HUES64 (cell line): ENCODE results near the gene HECTD4.
"Not testable (repeated sequence)": the region's sequence is repeated elsewhere in the genome, so short reads cannot be mapped to it uniquely, and the experiment has no call there.

ENCODE experiments used
- H3K27ac ChIP-seq: 2 replicates; pipeline ENCODE4 v1.7.0; 2013; ENCODE audit warnings: low read depth, low read length, inconsistent platforms
- H3K27me3 ChIP-seq: 2 replicates; pipeline ENCODE4 v1.6.1; 2013; ENCODE audit warnings: mild to moderate bottlenecking, low read length; ENCODE audit not compliant: insufficient read depth
- H3K36me3 ChIP-seq: 2 replicates; pipeline ENCODE4 v1.6.1; 2013; ENCODE audit warnings: mild to moderate bottlenecking, low read length; ENCODE audit not compliant: insufficient read depth
- H3K4me1 ChIP-seq: 2 replicates; pipeline ENCODE4 v1.6.1; 2013; ENCODE audit warnings: mild to moderate bottlenecking, low read length, moderate library complexity; ENCODE audit not compliant: insufficient read depth
- H3K4me3 ChIP-seq: 2 replicates; pipeline ENCODE4 v1.5.1; 2013; ENCODE audit warnings: mild to moderate bottlenecking, low read length, moderate library complexity
- H3K9ac ChIP-seq: 2 replicates; pipeline ENCODE4 v1.6.1; 2013; ENCODE audit warnings: mild to moderate bottlenecking, low read depth, low read length
- H3K9me3 ChIP-seq: 2 replicates; pipeline ENCODE4 v1.6.1; 2013; ENCODE audit warnings: low read depth, low read length; ENCODE audit not compliant: insufficient read depth
- whole genome bisulfite sequencing: fragments of 150-250, 120-280 bp; methylation state at CpG from one replicate; pipeline ENCODE4 v1.1.7; 2013; ENCODE audit warnings: missing lambda C conversion rate; 5-methylcytosine and 5-hydroxymethylcytosine counted together

The HECTD4 gene

DNA sequence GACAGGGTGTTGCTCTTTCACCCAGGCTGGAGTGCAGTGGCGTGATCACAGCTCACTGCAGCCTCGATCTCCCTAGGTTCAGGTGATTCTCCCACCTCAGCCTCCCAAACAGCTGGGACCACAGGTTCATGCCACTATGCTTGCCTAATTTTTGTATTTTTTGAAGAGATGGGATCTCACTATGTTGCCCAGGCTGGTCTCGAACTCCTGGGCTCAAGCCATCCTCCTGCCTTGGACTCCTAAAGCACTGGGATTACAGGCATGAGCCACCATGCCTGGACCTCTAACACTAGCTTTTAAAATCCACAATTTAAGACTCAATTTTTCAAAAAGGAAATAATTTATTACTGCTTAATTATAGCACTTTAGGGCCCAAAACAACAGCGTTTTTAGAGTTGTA is 149.0 kb downstream of the HECTD4 start:
- Histone ChIP-seq H3K9ac (no peak overlapping the region), H3K9me3 (no peaks in the 10 kb centered on the region), H3K27me3 (no peaks in the 10 kb centered on the region), H3K27ac (no peak overlapping the region), H3K4me3 (no peak overlapping the region), H3K4me1 (no peaks in the 10 kb centered on the region), H3K36me3 (peaks cover 86% of the 10 kb centered on the region)
- whole genome bisulfite sequencing, result 96% methylated on average over 4 of the region's 4 CpGs

DNA sequence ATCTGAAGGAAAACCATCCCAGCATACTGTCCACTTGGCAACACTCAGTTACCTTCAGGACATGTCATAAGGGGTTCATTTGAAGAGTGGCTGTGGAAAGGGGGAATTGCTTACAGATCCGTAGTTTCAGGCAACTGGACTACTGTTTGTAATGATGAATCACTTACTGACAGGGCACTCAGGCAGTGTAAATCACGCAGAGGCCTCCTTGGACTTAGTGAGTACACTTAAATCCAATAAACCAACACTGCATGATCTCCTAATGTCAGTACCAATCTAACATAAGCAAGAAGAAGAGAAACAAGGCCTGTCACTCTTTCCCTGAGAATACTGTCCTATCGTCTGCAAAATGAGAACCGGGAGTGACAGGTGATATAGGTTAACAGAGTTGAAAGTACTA is 152.1 kb downstream of the HECTD4 start:
- Histone ChIP-seq H3K27ac (no peak overlapping the region), H3K4me1 (no peaks in the 10 kb centered on the region), H3K9me3 (no peaks in the 10 kb centered on the region), H3K9ac (no peak overlapping the region), H3K27me3 (no peaks in the 10 kb centered on the region), H3K36me3 (peaks cover 82% of the 10 kb centered on the region), H3K4me3 (no peak overlapping the region)
- WGBS, result 96% methylated on average over 4 of the region's 4 CpGs

DNA sequence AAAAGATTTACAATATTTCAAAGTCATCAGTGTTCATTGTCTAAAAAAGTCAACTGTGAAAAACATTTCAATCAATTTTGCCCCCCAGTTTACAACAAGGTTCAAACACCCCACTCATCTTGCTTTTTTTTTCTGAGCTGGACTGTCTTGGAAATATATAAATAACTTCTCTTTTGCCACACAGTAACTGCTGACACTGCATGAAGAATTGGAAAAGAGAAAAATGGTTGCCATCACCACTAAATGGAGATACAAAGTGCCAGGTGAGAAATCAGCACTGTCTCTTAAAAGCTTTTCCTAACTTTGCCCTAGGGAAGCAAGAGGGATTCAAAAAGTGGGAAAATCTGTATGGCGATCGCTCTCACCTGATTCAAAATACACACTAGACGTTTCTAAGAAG is 155.5 kb downstream of the HECTD4 start:
- WGBS, result 96% methylated on average over 3 of the region's 3 CpGs
- Histone ChIP-seq H3K9ac (no peak overlapping the region), H3K4me1 (no peaks in the 10 kb centered on the region), H3K27me3 (no peaks in the 10 kb centered on the region), H3K36me3 (peaks cover 70% of the 10 kb centered on the region), H3K27ac (no peak overlapping the region), H3K9me3 (no peaks in the 10 kb centered on the region), H3K4me3 (no peak overlapping the region)

DNA sequence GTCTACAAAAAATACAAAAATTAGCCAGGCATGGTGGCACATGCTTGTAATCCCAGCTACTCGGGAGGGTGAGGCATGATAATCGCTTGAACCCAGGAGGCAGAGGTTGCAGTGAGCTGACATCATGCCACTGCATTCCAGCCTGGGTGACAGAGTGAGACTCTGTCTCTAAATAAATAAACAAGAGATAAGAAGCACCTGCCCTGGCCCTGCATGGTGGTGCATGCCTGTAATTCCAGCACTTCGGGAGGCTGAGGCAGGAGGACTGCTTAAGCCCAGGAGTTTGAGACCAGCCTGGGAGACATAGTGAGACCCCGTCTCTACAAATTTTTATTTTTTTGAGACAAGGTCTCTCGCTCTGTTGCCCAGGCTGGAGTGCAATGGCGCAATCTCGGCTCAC is 161.6 kb downstream of the HECTD4 start:
- not testable (repeated sequence) for H3K9ac ChIP-seq, H3K4me3 ChIP-seq, H3K27ac ChIP-seq, H3K27me3 ChIP-seq, H3K9me3 ChIP-seq, H3K4me1 ChIP-seq
- 92% methylated on average over 7 of the region's 7 CpGs for WGBS
- peaks cover 27% of the 10 kb centered on the region for H3K36me3 ChIP-seq

DNA sequence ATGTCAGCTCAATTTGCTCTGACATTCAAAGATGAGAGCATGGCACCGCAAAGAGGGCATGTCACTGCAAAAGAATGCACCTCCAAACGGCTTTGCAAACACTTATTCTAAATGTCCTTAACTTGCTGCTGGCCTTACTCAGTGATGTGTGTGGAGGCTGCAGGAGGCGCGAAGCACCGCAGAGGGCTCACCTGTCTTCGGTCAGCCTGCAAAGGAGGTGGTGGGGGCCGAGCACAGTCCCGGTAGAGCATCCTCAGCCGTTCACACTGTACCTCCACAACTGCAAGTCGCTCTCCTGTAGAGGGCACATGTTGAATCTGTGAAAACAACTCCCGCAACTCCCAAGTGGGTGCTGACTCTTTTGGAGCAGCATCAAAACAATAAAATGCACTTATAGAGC is 163.0 kb downstream of the HECTD4 start:
- H3K27me3 ChIP-seq, result no peaks in the 10 kb centered on the region
- no peaks in the 10 kb centered on the region for H3K9me3 ChIP-seq
- no peak overlapping the region for H3K9ac ChIP-seq
- 87% methylated on average over 11 of the region's 11 CpGs for WGBS
- no peak overlapping the region for H3K27ac ChIP-seq
- H3K4me1 ChIP-seq, result no peaks in the 10 kb centered on the region
- no peak overlapping the region for H3K4me3 ChIP-seq
- peaks cover 29% of the 10 kb centered on the region for H3K36me3 ChIP-seq

DNA sequence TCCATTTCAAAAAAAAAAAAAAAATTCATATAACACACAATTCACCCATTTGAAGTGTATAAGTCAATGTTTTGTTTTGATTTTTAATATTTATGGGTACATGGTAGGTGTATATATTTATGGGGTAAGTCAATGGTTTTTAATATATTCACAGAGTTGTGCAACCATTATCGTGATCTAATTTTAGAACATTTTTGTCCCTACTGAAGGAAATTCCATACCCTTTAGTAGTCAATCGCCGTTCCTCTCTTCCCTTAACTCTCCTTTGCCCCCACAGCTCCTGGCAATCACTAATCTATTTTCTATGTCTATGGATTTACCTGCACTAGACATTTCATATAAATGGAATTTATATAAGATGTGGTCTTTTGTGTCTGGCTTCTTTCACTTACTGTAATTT is 164.1 kb downstream of the HECTD4 start:
- Histone ChIP-seq H3K27ac (no peak overlapping the region), H3K27me3 (no peaks in the 10 kb centered on the region), H3K4me1 (no peaks in the 10 kb centered on the region), H3K36me3 (peaks cover 30% of the 10 kb centered on the region), H3K4me3 (no peak overlapping the region), H3K9ac (no peak overlapping the region), H3K9me3 (no peaks in the 10 kb centered on the region)
- 94% methylated on average over 3 of the region's 3 CpGs for WGBS

DNA sequence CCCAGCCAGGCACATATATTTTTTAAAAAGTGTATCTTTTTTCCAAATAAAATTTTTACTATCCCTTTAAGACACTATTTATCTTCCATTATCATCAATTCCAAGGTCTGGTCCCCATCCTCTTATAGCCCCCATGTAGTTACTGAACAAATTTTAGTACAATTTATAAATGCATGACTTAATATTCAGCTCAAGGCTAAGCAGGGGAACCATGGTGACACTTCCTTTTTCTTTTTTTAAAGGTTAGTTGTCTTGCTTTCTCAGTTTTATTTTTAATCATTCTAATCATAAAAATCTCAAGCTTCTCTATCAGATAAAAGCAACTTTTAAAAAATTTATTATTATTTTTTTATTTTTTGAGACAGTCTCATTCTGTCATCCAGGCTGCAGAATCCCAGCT is 164.6 kb downstream of the HECTD4 start:
- no peaks in the 10 kb centered on the region for H3K9me3 ChIP-seq
- no peaks in the 10 kb centered on the region for H3K27me3 ChIP-seq
- no peak overlapping the region for H3K27ac ChIP-seq
- H3K4me1 ChIP-seq, result no peaks in the 10 kb centered on the region
- peaks cover 25% of the 10 kb centered on the region for H3K36me3 ChIP-seq
- no peak overlapping the region for H3K9ac ChIP-seq
- no peak overlapping the region for H3K4me3 ChIP-seq

DNA sequence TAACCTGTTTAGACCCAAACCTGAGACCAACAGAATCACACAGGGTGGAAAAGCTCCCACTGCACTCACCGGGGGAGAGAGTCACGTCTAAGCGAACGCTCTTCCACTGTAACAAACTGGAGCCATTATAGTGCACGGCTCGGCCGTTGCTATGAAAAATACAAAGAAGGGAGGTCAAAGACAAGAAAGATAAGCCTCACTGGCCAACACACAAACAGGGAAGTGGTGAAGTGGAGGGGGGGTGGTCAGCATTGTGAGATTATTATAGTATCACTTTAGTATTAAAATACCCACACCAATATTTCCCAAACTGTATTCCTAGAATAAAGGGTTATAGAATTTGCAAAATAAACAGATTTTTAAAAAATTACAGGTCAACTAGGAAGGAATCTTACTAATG is 166.0 kb downstream of the HECTD4 start:
- no peak overlapping the region for H3K4me3 ChIP-seq
- H3K27ac ChIP-seq, result no peak overlapping the region
- H3K4me1 ChIP-seq, result no peaks in the 10 kb centered on the region
- no peaks in the 10 kb centered on the region for H3K27me3 ChIP-seq
- no peaks in the 10 kb centered on the region for H3K9me3 ChIP-seq
- WGBS, result 94% methylated on average over 7 of the region's 7 CpGs
- peaks cover 38% of the 10 kb centered on the region for H3K36me3 ChIP-seq
- no peak overlapping the region for H3K9ac ChIP-seq

DNA sequence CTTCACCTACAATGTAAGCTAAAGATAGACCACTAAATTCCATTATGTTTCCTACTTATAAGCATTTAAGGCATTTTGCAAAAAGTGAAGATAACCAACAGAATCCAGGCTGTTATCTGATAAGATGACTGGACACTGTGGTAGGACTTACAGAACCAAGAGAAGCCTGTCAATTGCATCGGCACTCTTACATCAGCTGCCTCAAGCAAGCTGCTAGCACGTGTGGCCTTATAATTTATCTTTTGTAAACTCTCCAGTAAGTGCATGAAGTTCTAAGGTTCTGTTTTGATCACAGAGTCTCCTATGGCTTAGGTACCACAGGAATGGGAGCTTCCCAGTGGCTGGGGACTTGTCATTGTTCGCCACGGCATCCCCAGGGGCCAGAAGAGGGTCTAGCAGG is 168.2 kb downstream of the HECTD4 start:
- Histone ChIP-seq H3K9me3 (no peaks in the 10 kb centered on the region), H3K4me1 (no peaks in the 10 kb centered on the region), H3K9ac (no peak overlapping the region), H3K27me3 (no peaks in the 10 kb centered on the region), H3K27ac (no peak overlapping the region), H3K4me3 (no peak overlapping the region), H3K36me3 (peaks cover 57% of the 10 kb centered on the region)
- 96% methylated on average over 4 of the region's 4 CpGs for WGBS

DNA sequence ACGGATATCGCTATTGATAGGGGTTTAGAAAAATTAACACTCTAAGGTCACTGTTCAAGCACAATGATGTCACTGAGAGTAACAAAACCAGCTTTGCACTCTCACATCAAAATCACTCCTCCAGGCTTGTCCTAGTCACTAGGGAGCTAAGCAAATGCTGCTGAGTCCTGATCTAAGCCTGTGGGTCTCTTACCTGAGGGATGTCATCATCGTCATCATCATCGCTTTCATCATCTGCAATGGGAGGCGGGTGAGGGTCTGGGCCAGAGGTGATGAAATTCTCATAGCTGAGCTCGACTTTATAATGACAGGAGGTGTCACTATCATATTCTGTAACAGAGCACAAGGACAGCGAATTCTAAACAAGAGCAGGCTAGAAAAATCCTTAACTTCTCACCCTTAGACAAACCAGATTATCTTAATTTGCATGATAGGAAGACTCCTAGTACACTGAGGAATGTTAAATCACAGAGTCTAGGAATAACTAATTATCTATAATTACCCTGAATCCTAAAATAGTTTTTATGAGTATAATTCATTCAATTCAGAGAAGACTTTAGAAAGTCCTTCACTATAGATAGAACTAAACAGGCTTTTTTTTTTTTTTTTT is 173.8 kb downstream of the HECTD4 start:
- Histone ChIP-seq H3K27ac (no peak overlapping the region), H3K4me1 (no peaks in the 10 kb centered on the region), H3K27me3 (no peaks in the 10 kb centered on the region), H3K9ac (no peak overlapping the region), H3K36me3 (peaks cover 60% of the 10 kb centered on the region), H3K4me3 (no peak overlapping the region), H3K9me3 (no peaks in the 10 kb centered on the region)
- 95% methylated on average over 7 of the region's 7 CpGs for WGBS

DNA sequence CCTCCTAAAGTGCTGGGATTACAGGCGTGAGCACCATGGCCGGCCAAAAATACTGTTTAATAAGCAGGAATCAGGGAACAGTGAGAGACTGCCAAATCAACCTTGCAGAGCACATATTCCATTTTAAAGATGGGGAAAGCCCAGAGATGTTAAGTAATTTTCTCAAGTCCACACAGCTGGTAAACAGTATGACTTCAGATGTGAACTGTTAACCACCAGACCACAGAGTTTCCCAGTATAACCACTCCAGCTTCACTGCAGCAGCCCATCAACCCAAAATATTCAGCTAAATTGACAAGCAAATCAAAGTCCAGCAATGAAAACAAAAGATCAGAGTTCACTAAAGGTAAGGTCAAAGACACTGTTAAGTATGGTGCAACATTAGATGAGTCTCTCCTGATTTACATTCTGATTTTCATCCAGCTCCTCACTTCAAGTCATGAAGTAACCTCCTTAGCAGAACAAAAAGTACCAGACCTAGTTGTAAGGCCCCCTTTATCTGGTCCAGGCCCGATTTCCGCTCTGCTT is 174.8 kb downstream of the HECTD4 start:
- no peak overlapping the region for H3K27ac ChIP-seq
- peaks cover 68% of the 10 kb centered on the region for H3K36me3 ChIP-seq
- no peak overlapping the region for H3K4me3 ChIP-seq
- no peaks in the 10 kb centered on the region for H3K4me1 ChIP-seq
- whole genome bisulfite sequencing, result 96% methylated on average over 4 of the region's 4 CpGs
- H3K27me3 ChIP-seq, result no peaks in the 10 kb centered on the region
- no peaks in the 10 kb centered on the region for H3K9me3 ChIP-seq
- no peak overlapping the region for H3K9ac ChIP-seq

DNA sequence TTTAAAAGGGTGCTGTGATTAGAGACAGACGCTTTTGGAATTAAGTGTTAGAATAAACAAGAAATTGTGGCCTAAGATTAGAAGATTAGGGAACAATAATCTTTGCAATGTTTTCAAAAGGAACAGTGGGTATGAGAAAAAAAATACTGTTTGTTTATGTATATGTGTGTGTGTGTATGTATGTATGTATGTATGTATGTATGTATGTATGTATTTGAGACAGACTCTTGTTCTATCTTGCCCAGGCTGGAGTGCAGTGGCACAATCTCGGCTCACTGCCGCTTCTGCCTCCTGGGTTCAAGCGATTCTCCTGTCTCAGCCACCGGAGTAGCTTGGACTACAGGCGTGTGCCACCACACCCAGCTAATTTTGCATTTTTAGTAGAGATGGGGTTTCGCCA is 175.3 kb downstream of the HECTD4 start:
- Histone ChIP-seq H3K9ac (no peak overlapping the region), H3K4me1 (no peaks in the 10 kb centered on the region), H3K9me3 (no peaks in the 10 kb centered on the region), H3K27ac (no peak overlapping the region), H3K36me3 (peaks cover 64% of the 10 kb centered on the region), H3K27me3 (no peaks in the 10 kb centered on the region), H3K4me3 (no peak overlapping the region)
- 93% methylated on average over 7 of the region's 7 CpGs for WGBS
